NCI-H345 (cell line): Measurements from ENCODE around the gene SYDE1.
"Not testable (repeated sequence)": the region's sequence is repeated elsewhere in the genome, so short reads cannot be mapped to it uniquely, and the experiment has no call there.

Source experiments
- DNase-seq: peaks from one replicate; lab custom pipeline; 2025; lab: John Stamatoyannopoulos, UW

SYDE1 gene

GRCh38 chr19:15107061-15108010, at the start of gene SYDE1:
Gene SYDE1 (plus strand): TSS chr19:15107401. CDS start chr19:15107434, 33 bp downstream.
- DNase-seq = no peak

- DNase-seq = no peak
Observed at GRCh38 chr19:15062036-15062435, 45.2 kb upstream of the SYDE1 start.

GRCh38 chr19:15070386-15070785, 36.8 kb upstream of the SYDE1 start:
- not testable (repeated sequence) for DNase-seq

GRCh38 chr19:15072930-15073647, 34.1 kb upstream of the SYDE1 start:
- DNase-seq = no peak

GRCh38 chr19:15074371-15074770, 32.8 kb upstream of the SYDE1 start:
- DNase-seq = no peak

- no peak for DNase-seq
Observed at GRCh38 chr19:15075806-15076205, 31.4 kb upstream of the SYDE1 start.

- not testable (repeated sequence) for DNase-seq
Observed at GRCh38 chr19:15080002-15080401, 27.2 kb upstream of the SYDE1 start.

- no peak for DNase-seq
Observed at GRCh38 chr19:15081911-15082310, 25.3 kb upstream of the SYDE1 start, which contains the start of gene OR1I1. Gene OR1I1 (plus strand): TSS chr19:15082211. CDS start chr19:15087066, 4,855 bp downstream.

- no peak for DNase-seq
Observed at GRCh38 chr19:15087182-15087581, 20.0 kb upstream of the SYDE1 start.

GRCh38 chr19:15091918-15092753, 15.1 kb upstream of the SYDE1 start:
- peak; percentile 45 for DNase-seq

- no peak for DNase-seq
Observed at GRCh38 chr19:15093001-15093400, 14.2 kb upstream of the SYDE1 start.

GRCh38 chr19:15096223-15096622, 11.0 kb upstream of the SYDE1 start:
- DNase-seq = no peak

GRCh38 chr19:15097980-15098379, 9.2 kb upstream of the SYDE1 start:
- DNase-seq = not testable (repeated sequence)

- DNase-seq = no peak
Observed at GRCh38 chr19:15098460-15098859, 8.7 kb upstream of the SYDE1 start.

- no peak for DNase-seq
Observed at GRCh38 chr19:15099017-15099582, 8.1 kb upstream of the SYDE1 start.

- DNase-seq = no peak
Observed at GRCh38 chr19:15101479-15102082, 5.6 kb upstream of the SYDE1 start.

- DNase-seq = no peak
Observed at GRCh38 chr19:15104003-15104402, 3.2 kb upstream of the SYDE1 start.

GRCh38 chr19:15104411-15104810, 2.8 kb upstream of the SYDE1 start:
- no peak for DNase-seq

GRCh38 chr19:15105044-15105443, 2.2 kb upstream of the SYDE1 start:
- DNase-seq = no peak

GRCh38 chr19:15108145-15108844, 1.1 kb downstream of the SYDE1 start:
- DNase-seq = no peak
